GM19438 (cell line): ENCODE measurements around the gene GPR156.
"Not testable (repeated sequence)": the region's sequence is repeated elsewhere in the genome, so short reads cannot be mapped to it uniquely, and the experiment has no call there.

Source experiments
- ATAC-seq: cut with Tn5 transposase; IDR thresholded peaks from one replicate; pipeline ENCODE4 v1.9.1; 2021; ENCODE audit warnings: low read depth; ENCODE audit not compliant: unreplicated experiment

The GPR156 gene

DNA sequence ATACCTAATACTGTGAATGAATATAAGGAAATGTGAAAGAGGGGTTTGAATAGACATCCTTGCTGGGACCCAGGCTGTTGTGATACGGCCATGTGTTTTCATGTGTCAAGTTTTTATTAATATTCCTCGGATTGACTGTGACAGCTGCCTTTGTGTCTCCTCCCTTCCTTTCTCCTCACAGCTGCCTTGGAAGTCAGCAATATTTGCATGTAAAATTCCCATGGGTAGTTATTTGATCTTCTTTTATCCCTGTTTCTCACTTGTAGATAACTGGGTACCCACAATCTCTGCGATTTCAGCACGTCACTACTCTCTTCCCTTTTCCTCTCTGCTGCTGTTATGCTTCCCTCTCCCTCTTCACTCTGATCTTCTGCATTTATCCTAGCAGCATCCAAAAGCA, 9.4 kb downstream of the GPR156 start:
- no peak for ATAC-seq

DNA sequence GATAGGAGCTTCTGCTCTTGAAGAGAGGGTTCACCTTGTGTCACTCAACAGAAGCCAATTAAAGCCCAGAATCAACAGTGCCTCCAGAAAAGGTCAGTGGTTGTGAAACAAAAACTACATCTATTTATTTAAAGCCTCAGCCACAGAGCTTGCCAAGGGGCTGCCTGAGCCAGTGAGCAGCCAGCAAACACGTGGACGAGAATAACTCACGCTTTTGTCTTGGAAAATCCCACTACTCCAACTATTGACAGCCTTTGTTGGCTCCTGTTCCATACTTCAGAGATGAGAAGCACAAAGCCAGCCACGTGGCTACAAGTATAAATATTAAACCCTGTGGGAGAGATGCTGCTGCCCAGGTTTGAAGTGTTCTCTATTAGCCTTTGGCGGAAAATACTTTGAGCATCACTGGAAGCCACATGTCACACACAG, 10.3 kb downstream of the GPR156 start:
- no peak for ATAC-seq

DNA sequence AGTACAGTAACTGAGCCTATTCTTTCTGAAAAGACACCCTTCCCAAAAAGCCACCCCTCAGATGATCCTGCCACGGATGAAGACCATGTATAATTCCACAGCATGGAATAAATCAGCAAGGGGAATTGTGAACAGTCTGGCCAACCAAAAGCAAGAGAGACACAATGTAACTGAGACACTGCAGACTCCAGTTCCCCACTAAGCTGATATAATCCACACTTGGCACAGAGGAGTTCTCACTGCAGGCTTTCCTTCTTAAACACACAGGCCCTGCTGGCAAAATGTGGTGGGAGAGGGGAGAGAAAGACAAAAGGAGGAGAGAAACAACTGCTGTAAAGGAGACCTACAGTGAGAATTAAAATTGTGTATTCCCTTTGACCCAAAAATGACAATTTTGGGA, 12.7 kb downstream of the GPR156 start:
- no peak for ATAC-seq

DNA sequence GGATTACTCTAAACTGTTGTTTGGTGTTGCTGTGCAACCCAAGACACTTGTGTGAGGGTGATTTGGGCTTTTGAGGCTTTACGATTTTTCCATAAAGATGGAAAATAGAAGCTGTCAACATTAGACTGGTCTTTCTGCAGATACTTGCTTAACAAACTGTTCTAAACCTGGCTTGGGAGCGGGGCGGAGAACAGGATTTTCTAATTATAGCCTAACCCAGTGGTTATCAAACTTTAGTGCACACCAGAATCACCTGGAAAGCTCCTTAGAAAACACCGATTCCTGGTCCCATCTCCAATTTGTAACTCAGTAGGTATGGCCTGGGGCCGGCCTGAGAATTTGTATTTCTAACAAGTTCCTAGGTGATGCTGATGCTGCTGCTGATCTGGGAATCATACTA, 19.0 kb downstream of the GPR156 start:
- no peak for ATAC-seq

DNA sequence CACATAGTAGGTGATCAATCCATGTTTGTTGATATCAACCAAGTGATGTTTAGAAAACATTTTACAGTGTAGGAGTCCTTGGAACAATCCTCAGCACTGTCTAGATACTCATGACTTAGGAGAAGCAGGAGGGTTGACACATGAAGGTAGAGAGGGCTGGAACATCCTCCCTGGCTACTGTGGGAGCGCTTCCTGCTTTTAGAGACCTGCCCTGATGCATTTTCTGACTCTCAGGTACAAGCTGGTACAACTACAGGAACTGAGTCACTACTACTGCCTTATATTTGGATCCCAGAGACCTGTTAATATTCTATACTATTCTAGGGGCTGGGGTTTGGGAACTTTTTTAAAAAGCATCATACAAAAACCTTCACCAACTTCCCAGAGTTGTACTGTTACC, 20.1 kb downstream of the GPR156 start:
- ATAC-seq = no peak

DNA sequence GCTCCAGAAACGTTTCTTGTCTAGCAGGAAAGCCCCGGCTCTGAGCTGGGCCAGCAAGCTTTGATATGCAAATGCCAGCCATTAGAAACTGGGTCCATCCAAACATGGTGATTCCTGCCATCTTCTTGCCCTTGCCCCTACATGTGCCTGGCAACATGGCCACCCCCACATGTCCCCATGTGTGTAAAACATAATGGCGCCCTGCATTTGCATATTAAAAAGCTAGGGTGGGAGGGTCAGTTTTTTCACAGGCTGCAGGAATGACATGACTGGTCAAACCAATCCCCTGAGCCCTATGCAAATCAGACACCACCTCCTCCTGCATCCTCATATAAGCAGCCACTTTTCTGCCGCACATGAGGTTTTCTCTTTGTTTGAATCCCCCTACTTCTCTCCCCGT, 21.2 kb downstream of the GPR156 start:
- no peak for ATAC-seq

DNA sequence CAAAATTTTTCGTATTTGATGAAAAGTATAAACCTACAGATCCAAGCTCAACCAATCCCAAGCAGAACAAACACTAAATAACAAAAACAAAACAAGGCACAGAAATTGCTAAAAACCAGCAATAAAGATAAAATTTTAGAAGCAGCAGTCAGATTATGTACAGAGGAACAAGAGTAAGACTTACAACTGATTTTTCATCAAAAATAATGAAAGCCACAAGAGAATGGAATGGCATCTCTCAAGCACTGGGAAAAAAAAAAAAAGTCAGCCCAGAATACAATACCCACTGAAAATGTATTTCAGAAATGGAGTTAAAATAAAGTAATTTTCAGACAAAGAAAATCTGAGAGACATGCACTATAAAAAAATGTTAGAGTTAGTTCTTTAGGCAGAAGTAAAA, 27.0 kb downstream of the GPR156 start:
- ATAC-seq = no peak

DNA sequence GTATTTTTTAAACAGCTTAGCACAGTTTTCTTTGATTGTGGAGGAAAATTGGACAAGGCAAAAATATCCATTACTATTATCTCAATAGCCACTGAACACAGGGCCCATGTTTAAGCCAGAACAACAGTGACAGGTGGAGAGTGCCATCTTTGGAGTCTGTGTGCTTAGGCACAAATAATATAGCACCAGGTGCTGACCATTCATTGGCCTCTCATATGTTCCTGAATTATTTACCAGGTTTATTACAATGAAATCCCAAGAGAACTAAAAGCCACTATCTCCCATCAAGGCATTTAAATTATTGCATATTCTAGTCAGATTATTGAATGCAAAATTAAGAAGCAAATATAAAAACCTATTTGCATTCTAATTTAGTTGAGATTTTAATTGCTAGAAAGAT, 39.6 kb downstream of the GPR156 start:
- no peak for ATAC-seq

DNA sequence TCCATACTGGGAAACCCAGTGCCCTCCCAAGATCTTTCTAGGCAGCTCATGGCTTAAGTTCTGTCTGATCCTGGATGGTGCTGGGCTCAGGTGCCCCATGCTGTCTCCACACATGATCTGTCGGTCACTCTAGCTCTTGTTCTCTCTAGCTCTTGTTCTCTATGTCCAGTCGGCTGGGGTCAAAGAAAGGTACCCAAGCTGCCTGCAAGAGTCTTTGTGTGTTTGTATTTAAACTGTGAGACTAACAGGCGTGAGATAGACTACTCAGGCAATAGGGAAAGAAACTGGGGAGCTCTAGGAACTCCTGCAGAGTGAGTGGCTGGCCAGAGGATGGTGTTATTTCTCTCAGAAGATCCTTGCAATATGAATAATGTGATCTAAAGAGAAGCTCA, 40.2 kb downstream of the GPR156 start:
- no peak for ATAC-seq

DNA sequence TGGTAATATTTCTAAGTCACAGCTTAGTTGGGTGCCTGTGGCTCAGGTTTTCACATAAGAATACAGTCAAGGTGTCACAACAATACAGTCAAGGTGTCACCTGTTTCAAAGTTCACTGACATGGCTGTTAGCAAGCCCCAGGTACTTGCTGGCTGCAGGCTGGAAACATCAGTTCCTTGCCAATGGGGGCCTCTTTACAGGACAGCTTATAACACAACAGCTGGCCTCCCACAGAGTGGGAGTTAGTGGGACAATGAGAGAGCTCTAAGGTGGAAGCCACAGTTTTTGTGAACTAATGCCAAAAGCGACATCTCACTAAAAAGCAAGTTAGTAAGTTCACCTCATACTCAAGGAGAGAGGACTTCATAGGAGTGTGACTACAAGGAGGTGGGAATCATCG, 45.4 kb downstream of the GPR156 start:
- no peak for ATAC-seq

DNA sequence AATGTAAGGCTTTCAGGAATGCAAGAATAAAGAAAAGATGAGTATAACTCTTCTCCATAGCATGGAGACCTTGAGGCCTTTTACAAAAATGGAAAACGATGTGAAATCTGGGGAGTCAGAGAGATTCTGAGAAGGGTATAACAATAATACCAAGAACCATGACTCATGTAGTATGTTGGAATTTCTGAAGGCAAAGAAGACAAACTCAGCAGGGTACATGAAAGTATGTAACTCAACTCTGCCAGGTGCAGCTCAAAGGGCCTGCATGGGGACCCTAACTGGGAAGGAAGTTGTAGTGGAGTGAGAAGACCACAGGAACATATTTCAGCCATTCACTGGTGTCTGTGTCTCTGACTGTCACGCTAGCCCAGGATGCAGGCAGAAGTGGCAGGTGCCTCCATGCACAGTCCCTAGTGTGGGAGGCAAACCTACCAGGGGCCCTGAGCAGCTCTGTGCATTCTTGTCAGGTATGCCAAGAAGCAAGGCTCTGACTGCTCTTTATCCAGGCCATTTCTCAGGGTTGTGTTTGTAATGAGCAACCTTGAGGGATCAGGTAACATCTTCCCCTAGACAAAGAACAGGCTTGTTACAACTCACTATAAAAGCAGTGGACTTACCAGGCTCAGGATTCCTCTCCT, 57.2 kb downstream of the GPR156 start:
- ATAC-seq = no peak

DNA sequence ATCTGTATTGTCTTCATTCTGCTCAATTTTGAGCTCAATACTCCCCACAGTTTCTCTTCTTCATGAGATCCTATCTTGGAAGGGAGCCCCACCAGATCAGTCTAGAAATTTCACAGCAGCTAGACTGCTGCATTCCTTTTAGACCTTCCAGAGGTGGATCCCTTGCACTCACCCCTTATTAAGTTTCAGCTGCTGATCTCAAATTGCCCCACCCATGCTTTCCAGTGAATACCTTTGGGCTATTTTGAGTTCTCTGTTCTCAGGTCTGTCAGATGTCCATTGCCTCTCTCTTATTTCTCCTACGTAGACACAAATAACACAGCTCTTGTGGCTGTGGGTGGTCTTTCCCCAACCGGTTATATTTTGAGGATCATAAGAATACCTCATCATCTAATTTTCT, 60.8 kb downstream of the GPR156 start:
- ATAC-seq = no peak

DNA sequence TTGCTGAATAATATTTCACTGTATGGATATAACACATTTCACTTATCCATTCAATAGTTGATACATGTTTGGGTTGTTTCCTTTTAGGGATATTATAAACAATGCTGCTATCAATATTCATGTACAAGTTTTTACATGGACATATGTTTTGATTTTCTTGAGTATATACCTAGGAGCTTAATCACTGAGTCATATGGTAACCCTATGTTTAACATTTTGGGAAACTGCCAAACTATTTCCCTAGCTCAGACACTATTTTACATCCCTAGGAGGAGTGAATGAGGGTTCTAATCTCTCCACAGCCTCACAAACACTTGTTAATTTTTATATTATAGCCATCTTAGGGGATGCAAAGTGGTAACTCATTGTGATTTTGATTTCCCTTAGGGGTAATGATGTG, 66.0 kb downstream of the GPR156 start:
- ATAC-seq = no peak

DNA sequence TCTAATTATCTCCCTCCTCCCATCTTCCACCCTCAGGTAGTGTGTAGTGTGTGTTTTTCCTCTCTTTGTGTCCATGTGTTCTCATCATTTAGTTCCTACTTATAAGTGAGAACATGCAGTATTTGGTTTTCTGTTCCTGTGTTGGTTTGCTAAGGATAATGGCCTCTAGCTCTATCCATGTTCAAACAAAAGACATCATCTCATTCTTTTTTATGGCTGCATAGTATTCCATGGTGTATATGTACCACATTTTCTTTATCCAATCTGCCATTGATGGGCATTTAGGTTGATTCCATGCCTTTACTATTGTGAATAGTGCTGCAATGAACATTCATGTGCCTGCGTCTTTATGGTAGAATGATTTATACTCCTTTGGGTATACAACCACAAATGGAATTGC, 68.4 kb downstream of the GPR156 start:
- not testable (repeated sequence) for ATAC-seq

DNA sequence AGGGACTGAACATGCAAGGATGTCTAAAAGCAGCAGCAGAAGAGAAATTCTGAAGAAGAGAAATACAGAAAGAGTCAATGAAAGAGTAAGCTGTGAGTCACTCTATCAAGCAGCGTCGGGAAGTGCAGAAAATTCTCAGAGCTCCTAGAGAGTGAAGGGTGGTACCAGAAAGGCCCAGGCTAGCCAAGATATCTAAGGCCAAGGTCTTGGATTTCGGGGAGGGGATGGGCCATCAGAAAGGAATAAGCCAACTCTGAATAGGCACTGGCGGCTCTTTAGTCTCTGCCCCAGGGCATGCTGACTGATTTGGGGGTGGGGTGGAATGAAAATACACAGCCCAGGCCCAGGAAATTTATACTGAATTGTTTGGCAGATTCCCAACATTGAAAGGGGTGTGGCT, 70.8 kb downstream of the GPR156 start:
- ATAC-seq = no peak

DNA sequence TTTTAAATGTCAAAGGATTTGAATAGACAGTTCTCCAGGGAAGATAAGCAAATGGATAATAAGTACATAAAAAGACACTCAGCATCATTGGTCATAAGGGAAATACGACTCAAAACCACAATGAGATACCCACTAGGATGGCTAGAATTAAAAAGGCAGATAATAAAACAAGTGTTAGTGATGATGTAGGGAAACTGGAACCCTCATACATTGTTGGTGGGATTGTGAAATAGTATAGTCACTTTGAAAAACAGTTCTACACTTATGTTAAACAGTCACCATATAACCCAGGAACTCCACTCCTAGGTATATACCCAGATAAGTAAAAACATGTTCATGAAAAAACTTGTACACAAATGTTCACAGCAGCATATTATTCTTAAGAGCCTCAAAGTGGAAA, 72.5 kb downstream of the GPR156 start:
- ATAC-seq = no peak

DNA sequence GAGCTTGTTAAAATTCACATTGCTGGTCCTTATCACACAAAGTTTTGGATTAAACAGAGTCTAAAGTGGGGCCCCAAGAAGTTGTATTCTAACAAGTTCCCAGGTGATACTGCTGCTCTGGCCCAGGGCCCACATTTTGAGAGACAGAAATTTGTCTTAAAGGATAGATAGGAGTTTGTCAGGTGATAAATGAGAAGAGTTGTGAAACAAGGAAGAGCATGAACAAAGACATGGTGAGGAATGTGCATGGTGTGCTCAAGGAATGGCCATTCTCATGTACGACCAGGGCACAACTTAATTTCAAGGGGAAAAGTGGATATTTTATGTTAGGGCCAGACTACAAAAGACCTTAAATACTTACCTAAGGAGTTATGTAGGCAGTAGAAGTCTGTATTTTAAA, 75.6 kb downstream of the GPR156 start:
- no peak for ATAC-seq

DNA sequence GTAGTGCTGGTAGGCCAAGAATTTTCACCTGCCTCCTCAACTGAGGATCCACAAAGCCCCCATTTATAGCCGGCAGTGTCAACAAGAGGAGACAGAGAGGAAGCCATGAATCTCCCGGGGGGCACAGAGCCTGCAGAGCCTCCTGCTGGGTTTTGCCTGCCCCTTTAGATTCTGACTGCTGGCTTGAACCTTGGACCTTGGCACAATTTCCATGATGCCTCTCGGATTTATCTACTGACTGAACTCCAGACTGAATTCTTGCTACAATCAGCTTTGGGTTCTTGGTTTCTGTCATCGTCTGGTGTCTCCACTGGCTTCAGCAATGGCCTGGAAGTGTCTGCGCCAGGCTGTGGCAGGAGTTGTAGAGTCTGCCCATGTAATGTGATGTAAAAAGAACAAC, 80.7 kb downstream of the GPR156 start:
- ATAC-seq = no peak

DNA sequence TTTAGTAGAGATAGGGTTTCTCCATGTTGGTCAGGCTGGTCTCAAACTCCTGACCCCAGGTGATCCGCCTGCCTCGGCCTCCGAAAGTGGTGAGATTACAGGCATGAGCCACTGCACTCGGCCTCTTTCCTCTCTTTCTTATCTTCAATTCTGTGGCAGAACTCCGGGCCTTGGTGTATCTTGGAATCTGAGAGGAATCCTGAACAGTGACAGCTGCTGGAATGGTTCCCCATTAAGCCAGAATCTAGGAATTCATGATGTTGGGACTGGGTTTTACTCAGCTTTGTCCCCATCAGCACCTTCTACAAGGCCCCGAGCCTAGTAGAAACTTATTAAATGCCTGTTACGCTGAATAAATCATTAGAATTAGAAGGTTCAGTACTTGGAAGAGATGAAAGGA, 81.4 kb downstream of the GPR156 start:
- no peak for ATAC-seq

DNA sequence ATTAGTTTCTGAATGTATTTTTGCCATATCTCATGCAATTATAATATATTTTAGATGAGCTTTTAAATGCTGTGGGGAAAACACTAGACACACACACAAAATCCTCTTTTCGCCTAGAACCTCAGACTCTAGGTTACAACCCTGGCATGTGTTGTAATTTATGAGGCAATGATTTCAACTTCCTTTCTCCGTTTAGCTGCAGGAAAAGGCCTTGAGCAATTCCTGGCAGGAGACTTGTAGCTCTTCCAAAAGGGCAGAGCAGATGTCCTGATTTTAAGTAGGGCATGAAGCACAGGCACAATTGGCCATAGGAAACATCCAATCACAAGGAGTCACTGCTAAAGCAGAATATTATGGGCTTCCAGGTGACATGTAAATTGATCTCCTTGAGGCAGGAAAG, 82.0 kb downstream of the GPR156 start:
- no peak for ATAC-seq

DNA sequence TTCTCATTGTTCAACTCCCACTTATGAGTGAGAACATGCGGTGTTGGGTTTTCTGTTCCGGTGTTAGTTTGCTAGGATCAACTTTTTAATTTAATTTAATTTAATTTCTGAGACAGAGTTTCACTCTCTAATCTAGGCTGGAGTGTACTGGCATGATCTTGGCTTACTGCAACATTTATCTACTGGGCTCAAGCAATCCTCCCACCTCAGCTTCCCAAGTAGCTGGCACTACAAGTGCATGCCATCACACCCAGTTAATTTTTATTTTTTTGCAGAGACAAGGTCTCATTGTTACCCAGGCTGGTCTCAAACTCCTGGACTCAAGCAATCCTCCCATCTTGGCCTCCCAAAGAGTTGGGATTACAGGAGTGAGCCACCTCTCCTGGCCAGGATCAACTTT, 82.7 kb downstream of the GPR156 start:
- ATAC-seq = no peak

DNA sequence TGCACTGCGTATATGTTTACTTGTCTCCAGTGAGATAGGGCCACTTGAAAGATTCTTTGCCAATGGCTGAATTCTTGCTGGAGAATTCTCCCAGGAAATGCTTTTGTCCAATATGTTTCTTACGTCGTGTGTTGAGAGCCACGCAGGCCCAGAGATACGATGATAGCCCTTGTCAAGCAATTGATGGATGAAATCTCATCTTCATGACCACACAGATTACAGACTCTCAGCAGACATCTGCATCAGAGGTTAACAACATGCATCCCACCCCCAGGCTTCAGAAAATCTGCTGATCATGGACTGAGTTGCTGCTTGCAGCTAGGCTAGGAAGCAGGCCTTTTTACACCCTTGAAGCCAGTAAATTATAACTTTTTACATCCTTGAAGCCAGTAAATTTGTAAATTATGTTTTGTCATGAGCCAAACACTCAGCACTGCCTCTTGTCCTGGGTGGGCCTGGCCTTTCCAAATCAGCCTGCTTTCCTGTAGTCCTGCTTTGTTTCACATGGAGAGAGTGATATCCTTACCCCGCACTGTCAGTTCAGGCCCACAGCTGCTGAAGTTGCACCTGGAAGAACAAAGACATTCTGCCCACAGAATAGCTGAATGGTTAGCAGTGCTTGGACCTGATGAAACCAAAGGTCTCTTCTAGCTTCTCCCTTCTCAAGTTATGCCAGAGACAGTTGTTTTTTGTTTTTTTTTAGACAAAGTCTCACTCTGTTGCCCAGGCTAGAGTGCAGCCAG, 84.4 kb downstream of the GPR156 start:
- ATAC-seq = no peak
